Fibroblast of lung (primary cell): ENCODE measurements around the gene FBH1.

Experiments
- CTCF ChIP-seq, 2 donors: IDR thresholded peaks in 1 of 2; conservative IDR thresholded peaks in 1 of 2; 1 replicate in 1 of 2; 2 replicates in 1 of 2; pipeline ENCODE4 v1.5.1; 2011 to 2012; ENCODE audit warnings: low read length in 2 of 2, control low read depth in 1 of 2, inconsistent platforms in 1 of 2, low read depth in 1 of 2, mild to moderate bottlenecking in 1 of 2
- EZH2 ChIP-seq: IDR thresholded peaks from 2 replicates; pipeline ENCODE4 v1.5.1; 2012; ENCODE audit warnings: low read length, control low read depth, mild to moderate bottlenecking; ENCODE audit errors: missing control alignments

- no peak for TF ChIP-seq EZH2
- no peak for TF ChIP-seq CTCF (conservative IDR thresholded peaks at IDR 0.05 in 1 of 2, IDR thresholded peaks at IDR 0.05 in 1 of 2; ENCODE audit: low read depth in 1 of 2, low read length in 2 of 2)
These were observed 61.2 kb downstream of the FBH1 start for GRCh38 chr10:5951167-5951711.
